Gastroesophageal sphincter (tissue), 4 donors: ENCODE results near the gene CELF2. TPM values are rescaled to one million over a fixed set of nuclear protein-coding genes. Genes with fewer than 3 reads are reported as not detected.

Experiments
- ATAC-seq: fragments of 150-250 bp; one replicate; pipeline ENCODE4 v1.9.1; 2016; ENCODE audit warnings: mild to moderate bottlenecking, moderate library complexity
- H3K27ac ChIP-seq, 4 donors: fragments of 200-600 bp; sonication (generic) in 3 of 4; 1 replicate in 3 of 4; 2 replicates in 1 of 4; pipeline ENCODE4 v1.5.1; 2016 to 2019
- H3K27me3 ChIP-seq: fragments of 200-600 bp; sonication (generic); one replicate; pipeline ENCODE4 v1.5.1; 2019
- H3K36me3 ChIP-seq, 2 donors: fragments of 200-600 bp; sonication (generic); one replicate each; pipeline ENCODE4 v1.5.1; 2019; ENCODE audit warnings: control low read depth in 1 of 2
- H3K4me1 ChIP-seq, 3 donors: fragments of 200-600 bp; sonication (generic); 1 replicate in 2 of 3; 2 replicates in 1 of 3; pipeline ENCODE4 v1.5.1; 2016 to 2019; ENCODE audit warnings: control low read depth in 2 of 3
- H3K4me3 ChIP-seq, 2 donors: fragments of 200-600 bp; sonication (generic); one replicate each; pipeline ENCODE4 v1.5.1; 2019; ENCODE audit warnings: mild to moderate bottlenecking in 1 of 2, moderate library complexity in 1 of 2
- H3K9me3 ChIP-seq, 3 donors: fragments of 200-600 bp; sonication (generic); one replicate each; pipeline ENCODE4 v1.5.1; 2017 to 2019; ENCODE audit warnings: control low read depth in 2 of 3
- EP300 ChIP-seq: sonication (generic); formaldehyde crosslinking; IDR thresholded peaks from one replicate; pipeline ENCODE4 v1.6.1; 2017; ENCODE audit warnings: antibody characterized with exemption, mild to moderate bottlenecking
- POLR2A ChIP-seq, 2 donors: fragments of 450-650 bp; IDR thresholded peaks; one replicate each; pipeline ENCODE4 v1.6.1; 2017; ENCODE audit warnings: antibody characterized with exemption in 2 of 2, mild to moderate bottlenecking in 2 of 2, moderate library complexity in 1 of 2
- POLR2AphosphoS5 ChIP-seq: sonication (generic); formaldehyde crosslinking; IDR thresholded peaks from one replicate; pipeline ENCODE4 v1.6.1; 2017; ENCODE audit warnings: antibody characterized with exemption
- WGBS, 2 donors: methylation state at CpG; one replicate each; pipeline ENCODE4 v1.1.5; 2018; ENCODE audit warnings: low coverage in 1 of 2; 5-methylcytosine and 5-hydroxymethylcytosine counted together
- total RNA-seq, 4 donors: library from RNA; depleted of rRNA; stranded (reverse); fragments of >200 nt; gene quantifications; one replicate each; pipeline ENCODE4 v1.1.0, GENCODE V29; 2016
- TF ChIP-seq, protein P1 (sequence below), 4 experiments: fragments of 200-600 bp in 2 of 4; fragments of 450-650 bp in 2 of 4; sonication (generic) in 1 of 4; IDR thresholded peaks; one replicate each; pipeline ENCODE4 v1.5.1; 2017 to 2019; ENCODE audit warnings: antibody characterized with exemption in 4 of 4, mild to moderate bottlenecking in 2 of 4, moderate library complexity in 2 of 4

Gene CELF2
- total RNA-seq, 4 donors from 2014 or later, result 82.4 to 122 (median 110) TPM

DNA sequence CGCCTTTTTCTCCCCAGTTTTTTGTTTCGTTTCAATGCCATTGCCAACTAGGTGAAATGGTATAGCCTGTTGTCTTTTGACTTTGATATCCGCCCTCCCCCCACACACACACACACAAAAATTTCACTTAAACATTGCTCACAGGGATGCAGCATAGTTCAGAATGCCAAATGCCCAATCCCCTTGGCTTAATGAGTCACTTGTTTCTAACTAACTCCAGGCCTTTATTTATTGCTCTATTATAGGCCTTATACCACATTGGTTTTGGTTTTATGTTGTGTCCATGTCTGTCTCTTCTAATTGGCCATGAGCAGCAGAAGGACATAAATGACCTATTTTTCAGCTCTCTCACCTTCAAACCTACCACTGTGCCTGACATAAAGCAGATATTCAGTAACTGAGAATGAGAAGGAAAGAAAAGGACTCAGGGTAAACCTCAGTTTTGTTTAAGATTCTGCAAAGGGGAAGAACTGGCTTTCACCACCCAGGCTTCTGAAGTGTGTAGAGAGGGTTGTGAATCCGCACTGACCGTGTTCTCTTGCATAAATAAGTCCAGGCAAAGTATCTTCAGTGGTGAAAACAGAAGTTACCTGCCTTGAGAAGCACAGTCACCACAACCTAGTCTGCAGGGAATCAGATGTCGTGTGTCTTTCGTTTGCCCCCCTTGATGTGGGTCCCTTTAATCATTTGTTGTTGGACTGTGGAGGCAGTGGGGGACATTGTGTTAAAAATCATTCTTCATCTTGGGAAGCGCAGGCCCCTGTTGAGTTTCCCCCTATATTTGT lies 139.8 kb downstream of the CELF2 start:
- no peaks in the 10 kb centered on the region for H3K36me3 ChIP-seq
- H3K9me3 ChIP-seq, result no peaks in the 10 kb centered on the region
- H3K4me3 ChIP-seq, result no peak overlapping the region
- peaks cover 3 to 78% (median 20%) of the 10 kb centered on the region in 3 donors for H3K4me1 ChIP-seq
- 95 to 96% methylated on average over 8 of the region's 8 CpGs for WGBS, 2 donors
- TF ChIP-seq POLR2AphosphoS5 (no peak), POLR2A (IDR thresholded peaks at IDR 0.05) (no peak), EP300 (no peak)
- TF ChIP-seq, protein P1, sequence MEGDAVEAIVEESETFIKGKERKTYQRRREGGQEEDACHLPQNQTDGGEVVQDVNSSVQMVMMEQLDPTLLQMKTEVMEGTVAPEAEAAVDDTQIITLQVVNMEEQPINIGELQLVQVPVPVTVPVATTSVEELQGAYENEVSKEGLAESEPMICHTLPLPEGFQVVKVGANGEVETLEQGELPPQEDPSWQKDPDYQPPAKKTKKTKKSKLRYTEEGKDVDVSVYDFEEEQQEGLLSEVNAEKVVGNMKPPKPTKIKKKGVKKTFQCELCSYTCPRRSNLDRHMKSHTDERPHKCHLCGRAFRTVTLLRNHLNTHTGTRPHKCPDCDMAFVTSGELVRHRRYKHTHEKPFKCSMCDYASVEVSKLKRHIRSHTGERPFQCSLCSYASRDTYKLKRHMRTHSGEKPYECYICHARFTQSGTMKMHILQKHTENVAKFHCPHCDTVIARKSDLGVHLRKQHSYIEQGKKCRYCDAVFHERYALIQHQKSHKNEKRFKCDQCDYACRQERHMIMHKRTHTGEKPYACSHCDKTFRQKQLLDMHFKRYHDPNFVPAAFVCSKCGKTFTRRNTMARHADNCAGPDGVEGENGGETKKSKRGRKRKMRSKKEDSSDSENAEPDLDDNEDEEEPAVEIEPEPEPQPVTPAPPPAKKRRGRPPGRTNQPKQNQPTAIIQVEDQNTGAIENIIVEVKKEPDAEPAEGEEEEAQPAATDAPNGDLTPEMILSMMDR (IDR thresholded peaks at IDR 0.05), result no peak
- no peak for ATAC-seq
- H3K27ac ChIP-seq, result no peak overlapping the region
- no peaks in the 10 kb centered on the region for H3K27me3 ChIP-seq

DNA sequence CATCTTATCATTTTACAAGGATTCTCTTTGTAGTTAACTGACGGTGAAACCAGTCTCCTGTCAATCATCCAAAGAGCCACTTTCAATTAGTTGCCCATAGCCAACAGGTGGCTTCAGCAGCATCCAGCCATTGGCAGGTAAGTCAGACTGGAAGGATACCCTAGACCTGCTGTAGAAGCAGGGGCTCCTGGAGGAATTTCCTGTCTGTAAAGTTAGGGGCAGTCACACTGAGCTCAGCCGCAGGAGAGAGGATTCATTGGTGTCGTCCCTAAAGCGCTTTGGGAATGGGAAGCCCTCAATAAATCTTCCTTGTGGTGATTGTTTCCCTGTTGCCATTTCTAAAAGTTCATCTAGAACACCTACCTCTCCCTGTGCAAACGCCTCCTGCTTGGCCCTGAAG lies 140.4 kb downstream of the CELF2 start:
- TF ChIP-seq EP300, result no peak
- TF ChIP-seq POLR2AphosphoS5, result no peak
- TF ChIP-seq POLR2A (IDR thresholded peaks at IDR 0.05), result no peak
- TF ChIP-seq, protein P1 (IDR thresholded peaks at IDR 0.05), result no peak
- no peaks in the 10 kb centered on the region for H3K9me3 ChIP-seq
- H3K27ac ChIP-seq, result no peak overlapping the region
- WGBS, 2 donors, result 90 to 100% methylated on average over 3 to 5 of the region's 5 CpGs
- no peaks in the 10 kb centered on the region for H3K27me3 ChIP-seq
- H3K4me3 ChIP-seq, result no peak overlapping the region
- H3K36me3 ChIP-seq, result no peaks in the 10 kb centered on the region
- peaks cover 3 to 84% (median 20%) of the 10 kb centered on the region in 3 donors for H3K4me1 ChIP-seq
- ATAC-seq, result no peak

DNA sequence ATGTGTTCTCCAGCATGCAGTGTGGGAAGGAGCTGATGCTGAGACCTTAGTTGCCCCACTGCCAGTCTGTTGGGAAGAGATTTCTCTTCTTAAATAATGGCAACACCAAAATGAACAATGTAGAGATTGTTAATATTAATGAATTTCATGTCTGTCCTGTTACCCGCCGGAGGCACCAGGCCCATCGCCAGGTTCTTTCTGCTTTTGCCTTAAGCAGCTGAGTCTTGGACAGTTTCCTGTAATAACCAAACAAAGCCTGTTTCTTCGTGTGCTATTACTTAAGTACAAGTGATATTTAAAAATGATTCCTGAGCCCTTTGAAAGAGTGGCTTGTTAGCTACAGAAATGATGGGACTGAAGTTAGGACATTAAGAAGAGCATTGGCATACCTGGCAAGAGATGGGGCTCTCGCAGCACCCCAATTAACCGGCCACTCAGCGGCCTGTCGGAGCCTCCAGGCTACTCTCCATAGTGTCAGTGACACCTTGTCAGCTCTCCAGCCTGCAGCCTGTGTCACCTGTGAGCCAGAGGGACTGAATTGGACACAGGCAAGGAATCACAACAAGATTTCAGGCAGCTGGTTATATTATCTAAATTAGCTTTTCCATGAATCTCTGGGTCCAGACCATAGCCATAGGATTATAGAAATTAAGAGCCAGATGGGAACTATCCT lies 142.0 kb downstream of the CELF2 start:
- H3K36me3 ChIP-seq, result no peaks in the 10 kb centered on the region
- WGBS, 2 donors, result 12 to 41% methylated on average over 4 to 8 of the region's 8 CpGs
- ATAC-seq, result no peak
- no peaks in the 10 kb centered on the region for H3K27me3 ChIP-seq
- H3K4me3 ChIP-seq, result no peak overlapping the region
- TF ChIP-seq POLR2AphosphoS5 (no peak), EP300 (no peak), POLR2A (IDR thresholded peaks at IDR 0.05) (no peak)
- TF ChIP-seq, protein P1 (IDR thresholded peaks at IDR 0.05), result no peak
- H3K27ac ChIP-seq, result peak overlapping the region; percentile 27 to 72 (median 70)
- no peaks in the 10 kb centered on the region for H3K9me3 ChIP-seq
- H3K4me1 ChIP-seq, result peaks cover 3 to 84% (median 20%) of the 10 kb centered on the region in 3 donors

DNA sequence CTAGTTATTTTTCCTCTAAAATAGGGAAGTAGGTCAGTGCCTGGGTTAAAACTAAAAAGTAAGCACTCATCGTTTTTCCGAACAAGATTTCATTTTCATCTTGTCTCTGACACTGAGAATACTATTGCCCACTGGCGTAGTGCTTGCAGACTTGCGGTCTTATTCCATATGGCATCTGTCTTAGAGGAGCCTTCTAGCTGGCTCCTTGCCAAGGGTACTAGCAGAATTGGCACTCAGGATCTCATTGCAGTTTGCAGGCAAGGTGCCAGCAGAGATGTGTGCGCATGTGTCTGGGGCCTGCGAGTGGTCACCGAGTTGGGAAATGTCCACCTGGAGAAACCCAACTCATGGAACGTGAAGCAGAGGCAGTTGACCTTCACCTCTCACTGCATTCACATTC lies 143.4 kb downstream of the CELF2 start:
- H3K27ac ChIP-seq, result peak overlapping the region in 3 of 4 donors; percentile 87 to 91 (median 88)
- TF ChIP-seq POLR2AphosphoS5 (no peak), EP300 (no peak)
- TF ChIP-seq, protein P1 (IDR thresholded peaks at IDR 0.05), result no peak
- 53 to 86% methylated on average over 3 to 8 of the region's 8 CpGs for WGBS, 2 donors
- H3K9me3 ChIP-seq, result no peaks in the 10 kb centered on the region
- peaks cover 3 to 84% (median 16%) of the 10 kb centered on the region in 3 donors for H3K4me1 ChIP-seq
- no peak for ATAC-seq
- no peaks in the 10 kb centered on the region for H3K27me3 ChIP-seq
- no peak overlapping the region for H3K4me3 ChIP-seq
- no peaks in the 10 kb centered on the region for H3K36me3 ChIP-seq
